Fibroblast of villous mesenchyme (primary cell): Measurements from ENCODE around the gene C4orf51. TPM values are rescaled to one million over a fixed set of nuclear protein-coding genes. Genes with fewer than 3 reads are reported as not detected.
"Not testable (repeated sequence)": the region's sequence is repeated elsewhere in the genome, so short reads cannot be mapped to it uniquely, and the experiment has no call there.

Experiments
- DNase-seq: peaks from one replicate; pipeline ENCODE4 v3.0.0-alpha.2; 2010; ENCODE audit warnings: low read depth
- H3K4me3 ChIP-seq: 2 replicates; pipeline ENCODE4 v1.5.1; 2011; ENCODE audit warnings: low read depth, mild to moderate bottlenecking, low read length
- total RNA-seq: library from RNA; depleted of rRNA; stranded (reverse); fragments of >200 nt; gene quantifications from 2 replicates; pipeline ENCODE4 v1.2.3, GENCODE V29; 2012
- TF ChIP-seq, protein P1 (sequence below): IDR thresholded peaks from 2 replicates; pipeline ENCODE4 v1.5.1; 2012; ENCODE audit warnings: low read depth, mild to moderate bottlenecking, low read length; ENCODE audit not compliant: insufficient read depth

Gene C4orf51
- total RNA-seq, 1 donor: not detected

DNA sequence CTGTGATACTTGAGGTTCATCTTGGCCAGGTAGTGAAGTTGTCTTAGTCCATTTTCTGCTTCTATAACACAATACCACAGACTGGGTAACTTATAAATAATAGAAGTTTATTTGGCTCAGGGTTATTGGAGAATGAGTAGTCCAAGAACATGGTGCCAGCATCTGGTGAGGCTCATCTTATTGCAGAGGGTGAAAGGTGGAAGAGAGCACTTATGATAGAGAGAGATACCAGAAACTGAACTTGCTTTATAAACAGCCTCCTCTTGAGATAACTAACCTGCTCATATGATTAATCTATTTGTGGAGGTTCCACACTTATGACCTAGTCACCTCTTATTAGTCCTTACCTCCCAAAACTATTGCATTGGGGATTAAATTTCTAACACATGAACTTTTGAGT lies 1.6 kb downstream of the C4orf51 start:
- TF ChIP-seq, protein P1, sequence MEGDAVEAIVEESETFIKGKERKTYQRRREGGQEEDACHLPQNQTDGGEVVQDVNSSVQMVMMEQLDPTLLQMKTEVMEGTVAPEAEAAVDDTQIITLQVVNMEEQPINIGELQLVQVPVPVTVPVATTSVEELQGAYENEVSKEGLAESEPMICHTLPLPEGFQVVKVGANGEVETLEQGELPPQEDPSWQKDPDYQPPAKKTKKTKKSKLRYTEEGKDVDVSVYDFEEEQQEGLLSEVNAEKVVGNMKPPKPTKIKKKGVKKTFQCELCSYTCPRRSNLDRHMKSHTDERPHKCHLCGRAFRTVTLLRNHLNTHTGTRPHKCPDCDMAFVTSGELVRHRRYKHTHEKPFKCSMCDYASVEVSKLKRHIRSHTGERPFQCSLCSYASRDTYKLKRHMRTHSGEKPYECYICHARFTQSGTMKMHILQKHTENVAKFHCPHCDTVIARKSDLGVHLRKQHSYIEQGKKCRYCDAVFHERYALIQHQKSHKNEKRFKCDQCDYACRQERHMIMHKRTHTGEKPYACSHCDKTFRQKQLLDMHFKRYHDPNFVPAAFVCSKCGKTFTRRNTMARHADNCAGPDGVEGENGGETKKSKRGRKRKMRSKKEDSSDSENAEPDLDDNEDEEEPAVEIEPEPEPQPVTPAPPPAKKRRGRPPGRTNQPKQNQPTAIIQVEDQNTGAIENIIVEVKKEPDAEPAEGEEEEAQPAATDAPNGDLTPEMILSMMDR: no peak
- H3K4me3 ChIP-seq: no peak overlapping the region
- DNase-seq: no peak

- peak; percentile 33 for DNase-seq
- H3K4me3 ChIP-seq: no peak overlapping the region
- TF ChIP-seq, protein P1: no peak
Measured at GRCh38 chr4:145681956-145682355, 2.0 kb downstream of the C4orf51 start.

DNA sequence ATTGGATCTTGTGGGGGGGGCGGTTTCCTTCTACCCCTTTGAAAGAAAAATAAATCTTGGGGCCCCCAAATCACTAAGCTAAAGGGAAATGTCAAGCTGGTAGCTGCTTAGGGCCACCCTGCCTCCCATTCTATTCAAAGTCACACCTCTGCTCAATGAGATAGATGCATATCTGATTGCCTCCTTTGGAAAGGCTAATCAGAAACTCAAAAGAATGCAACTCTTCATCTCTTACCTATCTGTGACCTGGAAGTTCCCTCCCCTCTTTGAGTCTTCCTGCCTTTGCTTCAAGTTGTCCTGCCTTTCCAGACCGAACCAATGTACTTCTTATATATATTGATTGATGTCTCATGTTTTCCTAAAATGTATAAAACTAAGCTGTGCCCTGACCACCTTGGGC lies 7.0 kb downstream of the C4orf51 start:
- no peak for DNase-seq
- TF ChIP-seq, protein P1: no peak
- H3K4me3 ChIP-seq: no peak overlapping the region

- no peak overlapping the region for H3K4me3 ChIP-seq
- DNase-seq: no peak
- TF ChIP-seq, protein P1: no peak
Measured at GRCh38 chr4:145690610-145691009, 10.7 kb downstream of the C4orf51 start.

- H3K4me3 ChIP-seq, DNase-seq: not testable (repeated sequence)
Measured at GRCh38 chr4:145691416-145691815, 11.5 kb downstream of the C4orf51 start.

GRCh38 chr4:145694929-145695328 lies 15.0 kb downstream of the C4orf51 start:
- peak; percentile 16 for DNase-seq
- H3K4me3 ChIP-seq: no peak overlapping the region
- TF ChIP-seq, protein P1: no peak

DNA sequence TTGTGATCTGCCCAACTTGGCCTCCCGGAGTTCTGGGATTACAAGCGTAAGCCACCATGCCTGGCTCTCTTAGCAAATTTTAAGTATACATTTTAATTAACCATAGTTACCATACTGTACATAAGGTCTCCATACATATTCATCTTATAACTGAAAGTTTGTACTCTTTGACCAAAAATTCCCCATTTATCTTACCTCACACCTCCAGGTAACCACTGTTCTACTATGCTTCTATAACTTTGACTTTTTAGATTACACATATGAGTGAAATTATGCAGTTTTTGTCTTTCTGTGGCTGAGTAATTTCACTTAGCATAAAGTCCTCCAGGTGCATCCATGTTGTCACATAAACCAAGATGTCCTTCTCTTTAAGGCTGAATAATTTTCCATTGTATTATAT lies 17.4 kb downstream of the C4orf51 start:
- no peak overlapping the region for H3K4me3 ChIP-seq
- TF ChIP-seq, protein P1: no peak
- no peak for DNase-seq
